COLO668 (cell line): ENCODE data around the gene ERI3.
A peak's percentile ranks its signal among the peaks of the same experiment; 100 is the strongest.

Experiments
- DNase-seq: peaks from one replicate; lab custom pipeline; 2025; ENCODE audit not compliant: unreplicated experiment; lab: John Stamatoyannopoulos, UW

ERI3 gene

GRCh38 chr1:44351289-44351688 is 3.8 kb downstream of the ERI3 start:
- DNase-seq, result no peak

- DNase-seq, result no peak
Measured at GRCh38 chr1:44348061-44348485, 7.0 kb downstream of the ERI3 start.

- DNase-seq, result no peak
Measured at GRCh38 chr1:44347280-44347679, 7.8 kb downstream of the ERI3 start.

- DNase-seq, result no peak
Measured at GRCh38 chr1:44346878-44347277, 8.2 kb downstream of the ERI3 start.

GRCh38 chr1:44346184-44346583 is 8.9 kb downstream of the ERI3 start:
- DNase-seq, result no peak

- DNase-seq, result no peak
Measured at GRCh38 chr1:44345187-44345775, 9.8 kb downstream of the ERI3 start.

- DNase-seq, result no peak
Measured at GRCh38 chr1:44339731-44340130, 15.3 kb downstream of the ERI3 start.

- no peak for DNase-seq
Measured at GRCh38 chr1:44338136-44338535, 16.9 kb downstream of the ERI3 start.

GRCh38 chr1:44336668-44337067 is 18.4 kb downstream of the ERI3 start:
- DNase-seq, result no peak

GRCh38 chr1:44334968-44335367 is 20.1 kb downstream of the ERI3 start:
- no peak for DNase-seq

GRCh38 chr1:44333376-44333775 is 21.7 kb downstream of the ERI3 start:
- no peak for DNase-seq

GRCh38 chr1:44332505-44332904 is 22.6 kb downstream of the ERI3 start:
- no peak for DNase-seq

GRCh38 chr1:44330935-44331334 is 24.1 kb downstream of the ERI3 start:
- no peak for DNase-seq

- no peak for DNase-seq
Measured at GRCh38 chr1:44328671-44329416, 26.2 kb downstream of the ERI3 start.

GRCh38 chr1:44327679-44328491 is 27.2 kb downstream of the ERI3 start:
- DNase-seq, result peak; percentile 99

GRCh38 chr1:44326821-44327465 is 28.1 kb downstream of the ERI3 start:
- no peak for DNase-seq

- no peak for DNase-seq
Measured at GRCh38 chr1:44326024-44326701, 28.9 kb downstream of the ERI3 start.

GRCh38 chr1:44323947-44324346 is 31.1 kb downstream of the ERI3 start:
- DNase-seq, result no peak

GRCh38 chr1:44322367-44322766 is 32.7 kb downstream of the ERI3 start:
- no peak for DNase-seq

GRCh38 chr1:44321466-44321865 is 33.6 kb downstream of the ERI3 start:
- no peak for DNase-seq
